Uterus (tissue), 4 donors: ENCODE data around the gene MMRN2. TPM values are rescaled to one million over a fixed set of nuclear protein-coding genes. Genes with fewer than 3 reads are reported as not detected.
"Not testable (repeated sequence)": the region's sequence is repeated elsewhere in the genome, so short reads cannot be mapped to it uniquely, and the experiment has no call there.

Experiments used
- DNase-seq, 2 donors: peaks; one replicate each; pipeline ENCODE4 v3.0.0-alpha.2; 2019 to 2020
- H3K27ac ChIP-seq, 2 donors: fragments of 200-600 bp; sonication (generic); 1 replicate in 1 of 2; 2 replicates in 1 of 2; pipeline ENCODE4 v1.5.1; 2016 to 2018
- H3K27me3 ChIP-seq, 2 donors: fragments of 200-600 bp; sonication (generic); one replicate each; pipeline ENCODE4 v1.5.1; 2018 to 2019; ENCODE audit warnings: control low read depth in 1 of 2
- H3K36me3 ChIP-seq, 2 donors: fragments of 200-600 bp; sonication (generic); one replicate each; pipeline ENCODE4 v1.5.1; 2019; ENCODE audit warnings: control low read depth in 1 of 2
- H3K4me1 ChIP-seq, 2 donors: fragments of 200-600 bp; sonication (generic); one replicate each; pipeline ENCODE4 v1.5.1; 2018 to 2019; ENCODE audit warnings: control low read depth in 1 of 2
- H3K4me3 ChIP-seq, 2 donors: fragments of 200-600 bp; sonication (generic); 1 replicate in 1 of 2; 2 replicates in 1 of 2; pipeline ENCODE4 v1.5.1; 2018 to 2019; ENCODE audit warnings: mild to moderate bottlenecking in 1 of 2
- H3K9me3 ChIP-seq, 2 donors: fragments of 200-600 bp; sonication (generic); one replicate each; pipeline ENCODE4 v1.5.1; 2019; ENCODE audit warnings: control low read depth in 1 of 2
- POLR2A ChIP-seq, 2 donors: fragments of 450-650 bp; IDR thresholded peaks; one replicate each; pipeline ENCODE4 v1.6.1; 2016; ENCODE audit warnings: antibody characterized with exemption in 2 of 2, mild to moderate bottlenecking in 1 of 2, moderate library complexity in 1 of 2
- intact Hi-C: fragments of 100-400 bp; cut with DNase I; formaldehyde crosslinking; loops from one replicate; pipeline ENCODE4 v1.15.1; 2023; ENCODE audit warnings: low total_unique reads
- total RNA-seq, 4 donors: library from RNA; depleted of rRNA in 3 of 4; stranded (reverse); fragments of >200 nt in 3 of 4; gene quantifications; one replicate each; pipeline versions ENCODE4 v1.1.0 to v1.2.4, GENCODE V29; 2014 to 2023
- TF ChIP-seq, protein P1 (sequence below), 4 experiments: fragments of 200-600 bp in 2 of 4; fragments of 450-650 bp in 2 of 4; sonication (generic) in 2 of 4; IDR thresholded peaks; one replicate each; pipeline ENCODE4 v1.5.1; 2016 to 2019; ENCODE audit warnings: antibody characterized with exemption in 4 of 4, mild to moderate bottlenecking in 2 of 4, moderate library complexity in 1 of 4
- donor health status: DM: yes; HTN: yes; CAD: no.

Gene MMRN2
- total RNA-seq, 4 donors from 2014 or later, result 45.0 to 133 (median 74.2) TPM

DNA sequence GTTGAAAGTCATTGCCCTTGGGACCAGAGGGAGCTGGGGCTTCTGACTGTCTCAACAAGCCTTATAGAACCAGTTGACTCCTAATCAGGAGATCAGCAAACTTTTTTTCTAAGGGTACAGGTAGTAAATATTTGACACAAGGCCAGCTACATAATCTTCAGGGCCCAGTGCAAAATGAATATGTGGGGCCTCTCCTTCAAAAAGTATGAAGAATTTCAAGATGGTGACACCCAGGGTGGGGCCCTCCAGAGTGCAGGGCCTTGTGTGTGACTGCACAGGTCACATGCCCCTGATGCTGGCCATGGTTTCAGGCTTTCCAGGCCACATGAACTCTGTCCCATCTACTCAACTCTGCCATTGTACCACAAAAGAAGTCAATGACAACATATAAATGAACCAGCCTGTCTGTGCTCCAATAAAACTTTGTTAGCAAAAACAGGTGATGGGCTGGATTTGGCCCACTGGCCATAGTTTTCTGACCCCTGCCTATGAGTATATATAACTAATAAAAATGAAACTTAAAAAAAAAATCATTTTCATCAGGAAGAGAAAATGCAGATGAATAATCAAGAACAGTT, 6.1 kb downstream of the MMRN2 start:
- Histone ChIP-seq H3K36me3 (no peaks in the 10 kb centered on the region), H3K9me3 (no peaks in the 10 kb centered on the region), H3K27ac (no peak overlapping the region), H3K27me3 (no peaks in the 10 kb centered on the region), H3K4me3 (no peak overlapping the region), H3K4me1 (peaks cover 0 to 4% of the 10 kb centered on the region in 2 donors)
- intact Hi-C loops, result no loop called here
- DNase-seq, result peak in 1 of 2 donors; percentile 3
- TF ChIP-seq, protein P1, sequence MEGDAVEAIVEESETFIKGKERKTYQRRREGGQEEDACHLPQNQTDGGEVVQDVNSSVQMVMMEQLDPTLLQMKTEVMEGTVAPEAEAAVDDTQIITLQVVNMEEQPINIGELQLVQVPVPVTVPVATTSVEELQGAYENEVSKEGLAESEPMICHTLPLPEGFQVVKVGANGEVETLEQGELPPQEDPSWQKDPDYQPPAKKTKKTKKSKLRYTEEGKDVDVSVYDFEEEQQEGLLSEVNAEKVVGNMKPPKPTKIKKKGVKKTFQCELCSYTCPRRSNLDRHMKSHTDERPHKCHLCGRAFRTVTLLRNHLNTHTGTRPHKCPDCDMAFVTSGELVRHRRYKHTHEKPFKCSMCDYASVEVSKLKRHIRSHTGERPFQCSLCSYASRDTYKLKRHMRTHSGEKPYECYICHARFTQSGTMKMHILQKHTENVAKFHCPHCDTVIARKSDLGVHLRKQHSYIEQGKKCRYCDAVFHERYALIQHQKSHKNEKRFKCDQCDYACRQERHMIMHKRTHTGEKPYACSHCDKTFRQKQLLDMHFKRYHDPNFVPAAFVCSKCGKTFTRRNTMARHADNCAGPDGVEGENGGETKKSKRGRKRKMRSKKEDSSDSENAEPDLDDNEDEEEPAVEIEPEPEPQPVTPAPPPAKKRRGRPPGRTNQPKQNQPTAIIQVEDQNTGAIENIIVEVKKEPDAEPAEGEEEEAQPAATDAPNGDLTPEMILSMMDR (IDR thresholded peaks at IDR 0.05), result no peak
- no peak for TF ChIP-seq POLR2A (IDR thresholded peaks at IDR 0.05)

DNA sequence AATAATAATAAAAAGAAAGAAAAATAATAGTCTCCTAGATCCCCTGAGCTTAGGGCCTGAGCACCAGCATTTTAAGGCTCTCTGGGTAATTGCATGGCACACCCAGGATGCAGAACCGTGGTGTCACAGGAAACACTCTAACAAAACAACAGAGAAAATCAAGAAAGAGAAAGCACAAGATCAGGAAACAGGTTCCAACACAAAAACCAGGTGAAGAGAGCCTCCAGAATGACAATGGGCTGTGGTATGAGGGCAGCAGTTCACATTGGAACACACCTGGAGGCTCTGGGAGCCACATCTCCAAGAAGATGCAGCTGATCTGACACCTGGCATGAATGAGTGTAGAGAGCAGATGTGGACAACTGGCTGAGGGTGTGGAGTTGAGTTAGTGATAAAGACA, 7.1 kb downstream of the MMRN2 start:
- Histone ChIP-seq H3K27me3 (no peaks in the 10 kb centered on the region), H3K27ac (no peak overlapping the region), H3K4me1 (peaks cover 0 to 4% of the 10 kb centered on the region in 2 donors), H3K36me3 (no peaks in the 10 kb centered on the region), H3K9me3 (no peaks in the 10 kb centered on the region), H3K4me3 (no peak overlapping the region)
- no peak for TF ChIP-seq POLR2A (IDR thresholded peaks at IDR 0.05)
- TF ChIP-seq, protein P1 (IDR thresholded peaks at IDR 0.05), result no peak
- peak in 1 of 2 donors; percentile 3 for DNase-seq
- intact Hi-C loops, result no loop called here

DNA sequence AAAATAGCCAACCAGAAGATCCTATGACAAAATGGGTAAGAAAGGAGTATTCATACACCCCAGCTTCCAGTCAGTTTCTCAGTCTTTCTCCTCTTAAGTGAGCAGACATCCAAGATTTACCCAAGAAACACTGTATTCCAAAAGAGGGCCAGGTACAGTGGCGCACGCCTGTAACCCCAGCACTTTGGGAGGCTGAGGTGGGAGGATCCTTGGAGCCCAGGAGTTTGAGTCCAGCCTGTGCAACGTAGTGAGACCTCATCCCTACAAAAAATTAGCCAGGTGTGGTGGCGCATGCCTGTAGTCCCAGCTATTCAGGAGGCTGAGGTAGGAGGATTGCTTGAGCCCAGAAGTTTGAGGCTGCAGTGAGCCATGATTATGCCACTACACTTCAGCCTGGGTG, 9.6 kb downstream of the MMRN2 start:
- H3K4me1 ChIP-seq, intact Hi-C loops, H3K27ac ChIP-seq, H3K36me3 ChIP-seq, H3K4me3 ChIP-seq, H3K9me3 ChIP-seq, H3K27me3 ChIP-seq: not testable (repeated sequence)
- DNase-seq, result peak in 1 of 2 donors; percentile 1

DNA sequence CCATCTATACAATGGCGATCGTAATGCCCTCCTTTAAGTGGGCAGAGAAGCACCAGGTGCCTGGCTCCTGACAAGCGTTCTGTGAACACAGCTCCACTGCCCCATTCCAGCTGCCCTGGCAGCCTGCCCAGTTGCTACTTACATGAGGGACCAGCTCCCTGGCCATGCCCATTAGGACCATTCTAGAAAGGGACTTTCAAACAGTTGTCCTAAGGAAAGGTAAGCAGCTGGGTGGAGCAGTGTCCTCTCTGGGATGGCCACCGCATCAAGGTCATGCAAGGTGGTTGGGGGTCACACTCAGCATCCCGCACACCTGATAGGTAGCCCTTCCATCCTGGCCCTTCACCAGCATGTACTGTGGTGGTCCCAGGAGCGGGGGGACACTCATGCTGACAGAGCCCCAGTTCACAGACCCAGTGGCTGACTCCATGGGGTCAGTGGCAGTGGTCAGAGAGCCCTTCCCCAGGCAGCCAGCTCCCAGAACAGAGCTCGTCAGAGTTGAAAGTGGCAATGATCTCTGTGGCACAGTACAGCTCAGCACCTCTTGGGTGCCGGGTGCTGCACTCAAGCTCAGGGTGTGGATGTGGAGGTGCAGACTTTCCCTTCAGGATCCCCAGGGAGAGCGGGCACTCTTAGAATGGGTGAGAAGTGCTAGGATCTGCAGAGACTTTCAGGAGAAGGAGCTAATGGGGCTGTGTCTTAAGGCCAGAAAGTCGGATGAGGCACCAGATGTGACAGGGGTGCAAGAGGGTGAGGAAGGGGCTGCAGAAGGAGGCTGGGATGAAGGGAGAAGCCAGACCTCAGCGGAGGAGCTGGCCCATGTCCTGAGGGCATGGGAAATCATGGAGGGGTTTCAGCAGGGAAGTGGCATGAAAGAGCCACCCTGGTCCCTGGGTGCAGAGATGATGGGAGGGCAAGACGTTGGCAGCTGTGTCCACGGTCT, 10.9 kb downstream of the MMRN2 start:
- TF ChIP-seq, protein P1 (IDR thresholded peaks at IDR 0.05), result no peak
- TF ChIP-seq POLR2A (IDR thresholded peaks at IDR 0.05), result no peak
- Histone ChIP-seq H3K4me3 (no peak overlapping the region), H3K4me1 (peaks cover 0 to 4% of the 10 kb centered on the region in 2 donors), H3K36me3 (no peaks in the 10 kb centered on the region), H3K27ac (peak overlapping the region in 1 of 2 donors; percentile 5), H3K9me3 (no peaks in the 10 kb centered on the region), H3K27me3 (no peaks in the 10 kb centered on the region)
- intact Hi-C loops, result no loop called here
- peak; percentile 31 to 44 for DNase-seq

DNA sequence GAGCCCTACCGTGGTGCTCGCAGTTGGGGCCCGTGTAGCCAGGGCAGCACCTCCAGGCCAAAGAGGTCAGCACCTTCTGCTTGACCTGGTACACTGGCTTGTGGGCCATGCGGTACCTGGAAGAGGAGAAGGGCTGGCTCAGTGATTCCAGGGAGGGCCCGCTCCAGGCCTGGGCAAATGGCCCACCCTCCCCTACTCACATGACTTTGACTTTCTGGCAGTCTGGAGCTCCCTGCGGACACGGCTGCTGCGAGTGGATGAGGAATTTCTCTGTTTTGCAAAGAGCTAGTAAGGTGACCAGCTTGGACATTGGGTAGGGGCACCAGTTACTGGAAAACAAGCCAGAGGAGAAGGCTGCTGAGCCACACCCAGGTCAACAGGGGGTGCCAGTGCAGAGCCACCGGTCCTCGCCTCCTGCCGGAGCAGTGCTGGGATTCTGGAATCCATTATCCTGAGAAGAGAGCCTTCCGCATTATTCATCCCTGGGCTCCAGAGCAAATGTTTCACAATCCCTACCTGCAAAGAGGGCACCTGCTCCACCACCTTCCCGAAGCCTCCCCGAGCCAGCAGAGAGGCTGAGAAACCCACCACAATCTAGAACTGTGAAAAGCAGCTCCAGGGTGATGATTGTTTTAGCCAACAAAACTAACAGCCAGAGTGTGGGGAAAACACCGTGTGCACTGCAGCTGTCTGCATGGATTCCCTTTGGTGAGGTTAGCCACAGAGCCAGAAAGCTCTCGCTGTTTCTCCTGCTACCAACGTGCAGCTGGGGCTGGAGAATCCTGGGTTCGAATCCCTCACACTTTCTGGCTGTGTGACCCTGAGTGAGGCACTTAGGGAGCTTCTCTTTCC, 11.8 kb downstream of the MMRN2 start:
- intact Hi-C loops, result no loop called here
- TF ChIP-seq, protein P1 (IDR thresholded peaks at IDR 0.05), result peak in 2 of 4 experiments; percentile 11 to 16
- no peak for TF ChIP-seq POLR2A (IDR thresholded peaks at IDR 0.05)
- H3K36me3 ChIP-seq, result no peaks in the 10 kb centered on the region
- no peaks in the 10 kb centered on the region for H3K9me3 ChIP-seq
- peak overlapping the region; percentile 3 to 5 for H3K27ac ChIP-seq
- DNase-seq, result peak; percentile 17 to 61
- no peak overlapping the region for H3K4me3 ChIP-seq
- H3K27me3 ChIP-seq, result no peaks in the 10 kb centered on the region
- peaks cover 0 to 4% of the 10 kb centered on the region in 2 donors for H3K4me1 ChIP-seq
